B cell (primary cell): ENCODE results near the gene SHB.

Source experiments
- EZH2 ChIP-seq: IDR thresholded peaks from 2 replicates; pipeline ENCODE4 v1.6.1; 2012; ENCODE audit warnings: borderline replicate concordance, low read depth, mild to moderate bottlenecking, moderate library complexity, low read length; ENCODE audit not compliant: insufficient read depth, poor library complexity, severe bottlenecking
- TF ChIP-seq, protein P1 (sequence below): fragments of 200-600 bp; IDR thresholded peaks from one replicate; pipeline ENCODE4 v1.8.0; 2022; ENCODE audit warnings: antibody characterized with exemption, mild to moderate bottlenecking

DNA sequence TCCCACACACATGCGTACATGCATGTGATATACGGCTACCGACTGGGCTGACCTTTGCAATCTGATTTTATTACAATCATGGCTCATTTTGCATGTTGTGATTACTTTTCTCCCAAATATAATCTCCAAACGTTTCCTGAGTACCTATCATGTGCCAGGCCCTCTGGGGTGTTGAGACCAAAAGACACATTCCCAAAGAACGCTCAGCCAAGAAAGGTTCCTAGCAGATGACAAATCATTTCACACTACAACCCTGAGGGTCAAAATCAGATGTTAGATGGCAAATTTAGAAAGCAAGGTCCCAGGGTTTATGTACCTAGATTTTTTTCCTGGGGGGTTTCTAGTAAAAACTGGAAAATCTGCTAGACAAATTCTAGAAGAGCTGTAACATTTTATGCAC lies 132.7 kb downstream of the SHB start:
- TF ChIP-seq, protein P1, sequence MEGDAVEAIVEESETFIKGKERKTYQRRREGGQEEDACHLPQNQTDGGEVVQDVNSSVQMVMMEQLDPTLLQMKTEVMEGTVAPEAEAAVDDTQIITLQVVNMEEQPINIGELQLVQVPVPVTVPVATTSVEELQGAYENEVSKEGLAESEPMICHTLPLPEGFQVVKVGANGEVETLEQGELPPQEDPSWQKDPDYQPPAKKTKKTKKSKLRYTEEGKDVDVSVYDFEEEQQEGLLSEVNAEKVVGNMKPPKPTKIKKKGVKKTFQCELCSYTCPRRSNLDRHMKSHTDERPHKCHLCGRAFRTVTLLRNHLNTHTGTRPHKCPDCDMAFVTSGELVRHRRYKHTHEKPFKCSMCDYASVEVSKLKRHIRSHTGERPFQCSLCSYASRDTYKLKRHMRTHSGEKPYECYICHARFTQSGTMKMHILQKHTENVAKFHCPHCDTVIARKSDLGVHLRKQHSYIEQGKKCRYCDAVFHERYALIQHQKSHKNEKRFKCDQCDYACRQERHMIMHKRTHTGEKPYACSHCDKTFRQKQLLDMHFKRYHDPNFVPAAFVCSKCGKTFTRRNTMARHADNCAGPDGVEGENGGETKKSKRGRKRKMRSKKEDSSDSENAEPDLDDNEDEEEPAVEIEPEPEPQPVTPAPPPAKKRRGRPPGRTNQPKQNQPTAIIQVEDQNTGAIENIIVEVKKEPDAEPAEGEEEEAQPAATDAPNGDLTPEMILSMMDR, result no peak
- TF ChIP-seq EZH2, result no peak
